GM06990 (cell line): Measurements from ENCODE around the gene STARD13.
A peak's percentile ranks its signal among the peaks of the same experiment; 100 is the strongest.

Experiments
- DNase-seq: peaks from one replicate; pipeline ENCODE4 v3.0.0-alpha.2; 2011; ENCODE audit not compliant: insufficient read length; ENCODE audit errors: extremely low read depth
- H3K27me3 ChIP-seq: replicated peaks from 2 replicates; pipeline ENCODE4 v1.6.0; 2011; ENCODE audit warnings: low read length; ENCODE audit not compliant: control insufficient read depth, insufficient read depth
- H3K36me3 ChIP-seq: 2 replicates; pipeline ENCODE4 v1.5.1; 2011; ENCODE audit warnings: low read length; ENCODE audit not compliant: control insufficient read depth, insufficient read depth
- H3K4me3 ChIP-seq: replicated peaks from 2 replicates; pipeline ENCODE4 v1.5.1; 2011; ENCODE audit warnings: low read depth, mild to moderate bottlenecking, control low read depth, low read length
- CTCF ChIP-seq: IDR thresholded peaks from 2 replicates; pipeline ENCODE4 v1.5.1; 2011; ENCODE audit warnings: low read length, control low read depth, mild to moderate bottlenecking, inconsistent platforms; ENCODE audit not compliant: insufficient read depth, poor library complexity, severe bottlenecking

STARD13 gene

GRCh38 chr13:33264620-33264978, 21.0 kb downstream of the STARD13 start:
- Histone ChIP-seq H3K27me3 (no peaks in the 10 kb centered on the region), H3K36me3 (no peaks in the 10 kb centered on the region), H3K4me3 (no peak overlapping the region)
- no peak for DNase-seq
- no peak for TF ChIP-seq CTCF

DNA sequence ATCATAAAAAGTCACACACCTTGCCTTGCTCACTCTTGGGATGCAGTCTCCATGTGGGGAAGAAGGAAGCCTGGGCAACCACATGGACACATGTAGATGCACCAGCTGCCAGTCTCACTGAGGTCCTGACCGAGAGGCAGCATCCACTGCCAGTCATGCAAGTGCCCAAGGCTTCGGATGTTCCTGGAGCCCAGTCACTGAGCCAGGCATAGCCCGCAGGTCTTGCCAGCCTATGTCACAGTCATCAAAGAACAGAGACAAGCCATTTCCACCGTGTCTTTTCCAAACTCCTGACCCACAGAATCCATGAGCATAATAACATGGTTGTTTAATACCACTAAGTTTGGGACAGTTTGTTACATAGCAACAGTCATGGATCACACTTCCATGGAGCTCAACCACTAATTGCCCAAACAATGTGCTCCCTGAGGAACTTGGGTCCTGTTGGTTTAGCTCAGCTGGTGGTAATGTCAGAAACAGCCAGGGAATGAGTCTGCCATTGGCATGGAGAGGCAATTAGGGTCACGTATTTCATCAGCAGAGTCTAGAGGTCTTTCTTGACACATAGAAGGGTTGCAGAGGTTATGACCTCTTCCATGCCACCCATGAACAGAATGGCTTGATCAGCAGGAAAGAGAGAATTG, 21.5 kb downstream of the STARD13 start:
- H3K4me3 ChIP-seq, result no peak overlapping the region
- DNase-seq, result no peak
- TF ChIP-seq CTCF, result no peak
- no peaks in the 10 kb centered on the region for H3K36me3 ChIP-seq
- H3K27me3 ChIP-seq, result no peaks in the 10 kb centered on the region

DNA sequence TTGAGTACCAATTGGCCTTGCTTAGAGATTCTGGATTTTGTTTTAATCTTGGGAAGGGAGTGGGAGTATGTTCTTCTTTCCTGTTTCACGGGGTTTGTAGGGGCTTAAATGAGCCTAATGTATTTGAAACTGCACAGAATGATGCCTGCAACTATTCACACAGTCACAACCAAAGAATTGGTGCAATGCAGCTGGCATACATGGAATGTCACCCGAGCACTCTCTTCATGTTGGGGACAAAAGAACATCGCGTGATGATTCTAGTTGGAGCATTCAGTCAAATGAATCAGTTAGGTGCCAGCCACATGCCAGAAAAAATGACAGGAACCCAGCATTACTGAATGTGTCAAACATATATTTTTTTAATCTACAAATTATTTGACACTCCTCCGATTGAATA, 22.1 kb downstream of the STARD13 start:
- Histone ChIP-seq H3K4me3 (no peak overlapping the region), H3K36me3 (no peaks in the 10 kb centered on the region), H3K27me3 (no peaks in the 10 kb centered on the region)
- no peak for TF ChIP-seq CTCF
- no peak for DNase-seq

GRCh38 chr13:33262997-33263396, 22.6 kb downstream of the STARD13 start:
- Histone ChIP-seq H3K36me3 (no peaks in the 10 kb centered on the region), H3K4me3 (no peak overlapping the region), H3K27me3 (no peaks in the 10 kb centered on the region)
- peak; percentile 12 for TF ChIP-seq CTCF
- no peak for DNase-seq

GRCh38 chr13:33262594-33262993, 23.0 kb downstream of the STARD13 start:
- H3K4me3 ChIP-seq, result no peak overlapping the region
- no peak for TF ChIP-seq CTCF
- no peaks in the 10 kb centered on the region for H3K27me3 ChIP-seq
- no peaks in the 10 kb centered on the region for H3K36me3 ChIP-seq
- DNase-seq, result no peak

DNA sequence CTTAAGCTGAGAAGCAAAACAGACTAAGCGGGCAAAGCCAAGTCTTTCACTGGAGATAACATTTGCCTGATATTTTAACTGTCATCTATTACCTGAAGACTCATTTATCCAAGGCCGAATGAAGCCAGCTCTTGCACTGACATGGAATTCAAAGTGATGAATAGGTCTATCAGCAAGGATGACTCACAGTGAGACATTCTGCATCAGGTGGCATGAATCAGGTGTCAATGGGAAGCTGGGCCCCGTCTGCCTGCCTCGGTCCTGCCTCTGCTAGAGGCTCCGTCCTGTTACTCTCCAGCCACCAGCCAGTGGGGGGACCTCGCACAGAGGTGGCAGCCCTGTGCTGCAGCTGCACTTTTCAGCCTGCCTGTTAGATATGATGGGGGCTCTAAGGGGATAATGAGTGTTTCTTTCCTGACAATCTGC, 23.5 kb downstream of the STARD13 start:
- H3K36me3 ChIP-seq, result no peaks in the 10 kb centered on the region
- DNase-seq, result no peak
- H3K27me3 ChIP-seq, result no peaks in the 10 kb centered on the region
- no peak overlapping the region for H3K4me3 ChIP-seq
- no peak for TF ChIP-seq CTCF
